GM21786 (cell line): ENCODE data around the gene UIMC1.
"Not testable (repeated sequence)": the region's sequence is repeated elsewhere in the genome, so short reads cannot be mapped to it uniquely, and the experiment has no call there.

Source experiments
- ATAC-seq: cut with Tn5 transposase; IDR thresholded peaks from one replicate; pipeline ENCODE4 v1.9.1; 2021; ENCODE audit not compliant: unreplicated experiment

The UIMC1 gene

DNA sequence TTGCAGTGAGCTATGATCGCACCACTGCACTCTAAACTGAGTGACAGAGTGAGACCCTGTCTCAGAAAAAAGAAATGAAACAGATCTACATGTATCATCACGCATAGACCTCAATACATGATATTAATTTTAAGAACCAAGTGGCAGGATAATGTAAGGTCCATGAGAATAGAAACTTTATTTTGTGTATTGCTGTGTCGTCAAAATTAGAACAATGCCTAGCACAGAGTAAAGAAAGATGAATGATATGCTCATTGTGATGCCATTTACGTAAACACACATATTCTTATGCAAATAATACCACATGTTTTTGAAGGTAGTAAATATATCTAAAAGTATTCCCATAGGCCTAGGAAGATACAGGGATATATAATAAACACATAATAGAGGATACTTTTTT is 3.6 kb upstream of the UIMC1 start:
- ATAC-seq, result no peak

DNA sequence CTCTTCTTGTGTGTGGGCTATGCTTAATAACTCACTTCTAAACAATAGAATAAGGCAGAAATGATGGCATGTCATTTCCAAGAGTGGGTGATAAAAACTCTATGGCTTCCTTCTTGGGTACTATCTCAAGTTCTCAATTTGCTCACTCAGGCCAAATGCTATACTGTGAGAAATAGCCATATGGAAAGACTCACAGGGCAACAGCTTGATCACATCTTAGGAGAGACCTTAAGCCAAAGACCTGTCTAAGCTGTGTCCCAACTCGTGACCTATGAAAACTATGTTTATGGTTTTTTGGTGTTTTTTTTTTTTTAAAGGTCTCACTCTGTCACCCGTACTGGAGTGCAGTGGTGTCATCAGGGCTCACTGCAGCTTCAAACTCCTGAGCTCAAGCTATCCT is 2.1 kb upstream of the UIMC1 start:
- ATAC-seq, result no peak

DNA sequence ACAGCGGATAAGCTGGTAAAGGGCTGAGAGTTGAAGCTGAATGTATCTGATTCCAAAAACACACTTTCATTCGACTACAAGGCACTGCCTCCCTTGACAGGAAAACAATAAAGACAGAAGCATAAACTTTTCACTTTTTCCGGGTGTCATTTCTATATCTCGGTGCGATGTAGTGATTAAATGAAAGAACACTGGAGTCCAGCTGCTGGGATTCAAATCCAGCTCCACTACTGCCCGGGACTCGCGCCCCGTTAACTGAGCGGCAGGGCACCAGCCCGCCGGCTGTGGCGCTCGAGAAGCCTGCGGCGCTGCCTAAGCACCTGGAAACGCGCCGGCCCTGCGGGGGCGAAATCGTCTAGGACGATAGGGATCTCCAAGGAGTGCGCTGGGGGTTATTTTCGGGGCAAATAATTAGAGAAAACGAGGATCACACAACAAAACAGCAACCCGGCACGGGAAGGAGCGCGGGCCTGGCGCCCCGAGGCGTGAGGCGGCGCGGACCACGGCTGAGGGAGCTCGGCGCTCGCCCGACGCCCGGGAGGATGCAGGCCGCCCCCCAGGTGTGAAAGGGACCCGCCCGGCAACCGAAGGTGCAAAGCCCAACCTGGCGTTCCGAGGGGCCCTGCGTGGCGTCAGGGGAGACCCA is 837 bp downstream of the UIMC1 start:
- ATAC-seq, result peak; percentile 32

DNA sequence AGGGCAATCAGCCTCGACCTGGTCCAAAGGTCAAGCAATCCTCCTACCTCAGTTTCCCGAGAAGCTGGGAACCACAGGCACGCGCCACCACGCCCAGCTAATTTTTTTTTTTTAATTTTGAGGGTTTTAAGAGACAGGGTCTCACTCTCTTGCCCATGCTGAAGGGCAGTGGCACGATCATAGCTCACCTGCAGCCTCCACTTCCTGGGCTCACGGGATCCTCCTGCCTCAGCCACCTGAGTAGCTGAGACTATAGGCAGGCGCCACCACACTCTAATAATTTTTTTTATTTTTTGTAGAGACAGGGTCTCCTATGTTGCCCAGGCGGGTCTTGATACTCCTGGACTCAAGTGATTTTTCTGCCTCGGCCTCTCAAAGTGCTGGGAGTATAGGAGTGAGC is 1.6 kb downstream of the UIMC1 start:
- no peak for ATAC-seq

- ATAC-seq, result no peak
Measured at GRCh38 chr5:177003649-177004048, 2.9 kb downstream of the UIMC1 start.

GRCh38 chr5:176999526-176999925 is 7.1 kb downstream of the UIMC1 start:
- ATAC-seq, result not testable (repeated sequence)

DNA sequence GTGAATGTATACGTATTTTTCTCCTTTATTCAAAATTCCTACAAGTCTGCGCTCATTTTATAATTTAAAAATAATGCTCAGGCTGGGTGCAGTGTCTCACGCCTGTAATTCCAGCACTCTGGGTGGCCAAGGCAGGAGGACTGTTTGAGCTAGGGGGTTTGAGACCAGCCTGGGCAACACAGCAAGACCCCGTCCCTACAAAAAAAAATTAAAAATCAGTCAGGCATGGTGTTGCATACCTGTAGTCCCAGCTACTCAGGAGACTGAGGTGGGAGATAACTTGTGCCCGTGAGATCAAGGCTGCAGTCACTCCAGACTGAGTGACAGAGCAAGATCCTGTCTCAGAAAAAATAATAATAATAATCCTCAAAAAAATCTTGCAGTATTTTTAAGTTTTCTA is 7.8 kb downstream of the UIMC1 start:
- no peak for ATAC-seq

GRCh38 chr5:176996780-176997179 is 9.8 kb downstream of the UIMC1 start:
- ATAC-seq, result no peak

GRCh38 chr5:176995896-176996767 is 10.4 kb downstream of the UIMC1 start:
- ATAC-seq, result peak; percentile 64

GRCh38 chr5:176995122-176995490 is 11.5 kb downstream of the UIMC1 start:
- no peak for ATAC-seq

- ATAC-seq, result peak; percentile 49
Measured at GRCh38 chr5:176994460-176995121, 12.0 kb downstream of the UIMC1 start.

- ATAC-seq, result not testable (repeated sequence)
Measured at GRCh38 chr5:176993081-176993480, 13.5 kb downstream of the UIMC1 start.

GRCh38 chr5:176987583-176987982 is 19.0 kb downstream of the UIMC1 start:
- no peak for ATAC-seq

GRCh38 chr5:176986280-176986679 is 20.3 kb downstream of the UIMC1 start:
- no peak for ATAC-seq

- ATAC-seq, result no peak
Measured at GRCh38 chr5:176985516-176985915, 21.1 kb downstream of the UIMC1 start.

GRCh38 chr5:176984176-176984575 is 22.4 kb downstream of the UIMC1 start:
- ATAC-seq, result not testable (repeated sequence)

DNA sequence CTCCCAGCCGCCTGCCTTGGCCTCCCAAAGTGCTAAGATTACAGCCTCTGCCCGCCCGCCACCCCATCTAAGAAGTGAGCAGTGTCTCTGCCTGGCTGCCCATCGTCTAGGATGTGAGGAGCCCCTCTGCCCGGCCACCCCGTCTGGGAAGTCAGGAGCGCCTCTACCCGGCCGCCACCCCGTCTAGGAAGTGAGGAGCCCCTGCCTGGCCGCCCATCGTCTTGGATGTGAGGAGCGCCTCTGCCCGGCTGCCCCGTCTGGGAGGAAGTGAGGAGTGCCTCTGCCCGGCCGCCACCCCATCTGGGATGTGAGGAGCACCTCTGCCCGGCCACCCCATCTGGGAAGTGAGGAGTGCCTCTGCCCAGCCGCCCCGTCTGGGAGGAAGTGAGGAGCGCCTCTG is 23.0 kb downstream of the UIMC1 start:
- ATAC-seq, result not testable (repeated sequence)

GRCh38 chr5:176983112-176983511 is 23.5 kb downstream of the UIMC1 start:
- not testable (repeated sequence) for ATAC-seq

GRCh38 chr5:176980818-176981217 is 25.8 kb downstream of the UIMC1 start:
- no peak for ATAC-seq

- no peak for ATAC-seq
Measured at GRCh38 chr5:176979669-176980068, 26.9 kb downstream of the UIMC1 start.

DNA sequence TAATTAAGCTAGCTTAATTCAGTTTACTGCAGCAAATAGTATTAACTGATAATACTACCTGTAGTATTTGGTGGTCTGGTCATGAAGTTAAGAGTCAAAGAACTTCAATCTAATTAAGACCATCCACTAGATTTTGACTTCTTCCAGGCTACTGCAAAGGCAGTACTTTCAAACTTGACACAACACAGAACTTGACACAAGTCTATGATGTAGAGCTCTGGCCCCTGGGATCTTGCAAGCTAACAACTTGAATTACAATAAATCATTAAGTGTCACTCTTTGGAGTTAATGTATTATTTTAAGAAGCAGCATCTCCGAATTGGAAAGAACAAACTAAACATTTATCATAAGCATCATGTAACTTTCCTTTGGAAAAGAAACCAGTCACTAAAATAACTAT is 40.9 kb downstream of the UIMC1 start:
- no peak for ATAC-seq

DNA sequence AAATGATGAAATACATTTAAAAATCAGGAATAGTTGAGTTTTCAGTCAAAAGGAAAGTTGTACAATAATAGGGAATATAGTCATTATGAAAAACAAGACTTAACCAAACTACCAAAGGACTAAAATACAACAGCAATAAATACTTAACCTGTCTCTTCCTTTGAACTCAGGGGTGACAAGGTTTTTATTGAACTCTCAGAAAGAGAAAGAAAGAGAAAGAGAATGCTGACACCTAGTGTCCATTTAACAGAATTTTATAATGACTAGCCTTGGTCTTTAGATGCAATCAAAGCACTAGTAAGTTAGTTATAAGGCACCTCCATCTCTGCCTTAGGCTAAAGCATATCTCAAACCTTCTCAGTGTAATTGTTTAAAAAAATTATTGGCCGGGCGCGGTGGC is 47.5 kb downstream of the UIMC1 start:
- ATAC-seq, result no peak
